HCT116 (cell line): ENCODE data around the gene MSH6. TPM values are rescaled to one million over a fixed set of nuclear protein-coding genes. Genes with fewer than 3 reads are reported as not detected.

ENCODE experiments used
- ATAC-seq: fragments of 200-7000 bp; cut with Tn5 transposase; 2 replicates; pipeline ENCODE4 v1.9.1; 2020; ENCODE audit warnings: mild to moderate bottlenecking, moderate library complexity
- BruUV-seq: library from RNA; stranded (reverse); fragments of 400-500 nt; replicated peaks from 2 replicates; lab custom pipeline; 2021; lab: Mats Ljungman, UMichigan
- CTCF ChIA-PET: fragments of 300-600 bp; sonication (Branson Sonifier 250); formaldehyde crosslinking; loops from one replicate; lab custom pipeline; 2021; ENCODE audit warnings: antibody characterized with exemption; lab: Charles Lee
- POLR2A ChIA-PET: fragments of 300-600, 350-600 bp; sonication (Branson Sonifier 250); formaldehyde crosslinking; loops from one replicate; lab custom pipeline; 2021; ENCODE audit warnings: antibody characterized with exemption; lab: Charles Lee
- RAD21 ChIA-PET, 2 experiments: fragments of 300-600 bp; sonication (Branson Sonifier 250); formaldehyde crosslinking; loops; one replicate each; lab custom pipeline; 2023; ENCODE audit warnings: low total read pairs in 2 of 2; ENCODE audit not compliant: uncharacterized antibody in 2 of 2, unreplicated experiment in 2 of 2, low non-redundant PET in 1 of 2; lab: Charles Lee
- DNase-seq: peaks from one replicate; pipeline ENCODE4 v3.0.0-alpha.2; 2010; ENCODE audit warnings: low read depth, low spot score
- H2AFZ ChIP-seq: fragments of 200-600 bp; shearing (Covaris generic), sonication (generic); 2 replicates; pipeline ENCODE4 v1.6.1; 2017; ENCODE audit warnings: low read depth, mixed run types, mixed read lengths, antibody characterized with exemption, low read length; ENCODE audit not compliant: poor library complexity, severe bottlenecking
- H3K27ac ChIP-seq: 2 replicates; pipeline ENCODE4 v1.5.1; 2012; ENCODE audit warnings: low read depth, low read length
- H3K27me3 ChIP-seq: fragments of 200-600 bp; sonication (generic); 2 replicates; pipeline ENCODE4 v1.6.1; 2016; ENCODE audit warnings: mixed run types, low read length, mixed read lengths; ENCODE audit not compliant: insufficient read depth
- H3K36me3 ChIP-seq, 2 experiments: fragments of 200-500 bp in 1 of 2; fragments of 200-600 bp in 1 of 2; sonication (Bioruptor generic) in 1 of 2; sonication (generic) in 1 of 2; 2 replicates each; pipeline versions ENCODE4 v1.5.1 to v1.6.1; 2014 to 2016; ENCODE audit warnings: low read length in 2 of 2, inconsistent platforms in 1 of 2, mixed read lengths in 1 of 2, mixed run types in 1 of 2; ENCODE audit not compliant: insufficient read depth in 2 of 2, control insufficient read depth in 1 of 2
- H3K4me1 ChIP-seq, 2 experiments: fragments of 200-600 bp in 1 of 2; sonication (generic) in 1 of 2; 2 replicates each; pipeline versions ENCODE4 v1.5.1 to v1.6.1; 2012 to 2017; ENCODE audit warnings: low read length in 2 of 2, inconsistent platforms in 1 of 2, mild to moderate bottlenecking in 1 of 2, mixed read lengths in 1 of 2, mixed run types in 1 of 2, moderate library complexity in 1 of 2; ENCODE audit not compliant: insufficient read depth in 2 of 2, control insufficient read depth in 1 of 2
- H3K4me2 ChIP-seq: fragments of 200-600 bp; sonication (generic); 2 replicates; pipeline ENCODE4 v1.6.1; 2017; ENCODE audit warnings: mixed run types, low read length, mixed read lengths
- H3K4me3 ChIP-seq, 2 experiments: fragments of 200-600 bp in 1 of 2; sonication (generic) in 1 of 2; replicated peaks in 1 of 2; 2 replicates each; pipeline ENCODE4 v1.5.1; 2011 to 2016; ENCODE audit warnings: low read length in 2 of 2, control low read depth in 1 of 2, low read depth in 1 of 2, mild to moderate bottlenecking in 1 of 2, mixed read lengths in 1 of 2, mixed run types in 1 of 2
- H3K79me2 ChIP-seq: fragments of 200-600 bp; sonication (generic); 2 replicates; pipeline ENCODE4 v1.6.1; 2017; ENCODE audit warnings: mild to moderate bottlenecking, mixed run types, low read length, moderate library complexity, mixed read lengths; ENCODE audit not compliant: insufficient read depth
- H3K9ac ChIP-seq: fragments of 200-600 bp; sonication (generic); 2 replicates; pipeline ENCODE4 v1.6.1; 2016; ENCODE audit warnings: low read length, mixed read lengths
- H3K9me2 ChIP-seq: fragments of 200-600 bp; sonication (generic), shearing (Covaris generic); 2 replicates; pipeline ENCODE4 v1.6.1; 2017; ENCODE audit warnings: mixed run types, mild to moderate bottlenecking, moderate library complexity; ENCODE audit not compliant: insufficient read depth
- H3K9me3 ChIP-seq, 2 experiments: fragments of 200-500 bp in 1 of 2; fragments of 200-600 bp in 1 of 2; sonication (Bioruptor generic) in 1 of 2; sonication (generic) in 1 of 2; 2 replicates each; pipeline ENCODE4 v1.6.1; 2014 to 2017; ENCODE audit warnings: low read length in 2 of 2, mixed read lengths in 2 of 2, inconsistent platforms in 1 of 2, low read depth in 1 of 2, mild to moderate bottlenecking in 1 of 2, mixed run types in 1 of 2, moderate library complexity in 1 of 2; ENCODE audit not compliant: control insufficient read depth in 1 of 2, insufficient read depth in 1 of 2
- H4K20me1 ChIP-seq: fragments of 200-600 bp; sonication (generic), shearing (Covaris generic); 2 replicates; pipeline ENCODE4 v1.6.1; 2017; ENCODE audit warnings: mixed run types, mild to moderate bottlenecking, moderate library complexity; ENCODE audit not compliant: insufficient read depth
- ATF3 ChIP-seq: IDR thresholded peaks from 2 replicates; pipeline ENCODE4 v1.6.1; 2012
- CBX3 ChIP-seq: IDR thresholded peaks from 2 replicates; pipeline ENCODE4 v1.6.1; 2012; ENCODE audit warnings: low read depth
- EGR1 ChIP-seq: IDR thresholded peaks from 2 replicates; pipeline ENCODE4 v1.6.1; 2012; ENCODE audit warnings: low read depth
- EZH2 ChIP-seq: fragments of 200-600 bp; sonication (generic); IDR thresholded peaks from 2 replicates; pipeline ENCODE4 v1.6.1; 2017; ENCODE audit warnings: antibody characterized with exemption, mixed run types
- JUND ChIP-seq: IDR thresholded peaks from 2 replicates; pipeline ENCODE4 v1.6.1; 2012
- POLR2A ChIP-seq: IDR thresholded peaks from 2 replicates; pipeline ENCODE4 v1.7.0; 2011; ENCODE audit warnings: borderline replicate concordance; ENCODE audit not compliant: insufficient read depth, insufficient read length; ENCODE audit errors: extremely low read depth
- RAD21 ChIP-seq: IDR thresholded peaks from 2 replicates; pipeline ENCODE4 v1.6.1; 2012; ENCODE audit warnings: low read depth, mild to moderate bottlenecking
- SIN3A ChIP-seq: IDR thresholded peaks from 2 replicates; pipeline ENCODE4 v1.6.1; 2012; ENCODE audit warnings: low read depth
- SP1 ChIP-seq: IDR thresholded peaks from 2 replicates; pipeline ENCODE4 v1.6.1; 2012; ENCODE audit warnings: low read depth
- SRF ChIP-seq: IDR thresholded peaks from 2 replicates; pipeline ENCODE4 v1.6.1; 2012; ENCODE audit warnings: low read depth
- ZFX ChIP-seq: fragments of 450-650 bp; IDR thresholded peaks from 2 replicates; pipeline ENCODE4 v1.6.1; 2017
- intact Hi-C: fragments of 100-400 bp; cut with micrococcal nuclease; formaldehyde crosslinking; loops from 2 replicates; pipeline ENCODE4 v1.10.0; 2022
- total RNA-seq: library from RNA; stranded (reverse); gene quantifications from one replicate; pipeline ENCODE4 v1.2.1, GENCODE V29; 2021; ENCODE audit not compliant: unreplicated experiment

The MSH6 gene
- total RNA-seq, 1 experiment from 2014 or later: 71.2 TPM

GRCh38 chr2:47779426-47779790 lies 3.5 kb upstream of the MSH6 start:
- H3K4me2 ChIP-seq: no peak overlapping the region
- RAD21 ChIA-PET: no interaction called here
- POLR2A ChIA-PET: no interaction called here
- H2AFZ ChIP-seq: no peak overlapping the region
- H3K4me3 ChIP-seq: no peak overlapping the region
- H3K27ac ChIP-seq: no peak overlapping the region
- no peaks in the 10 kb centered on the region for H3K9me3 ChIP-seq
- peaks cover 6 to 15% of the 10 kb centered on the region in 2 experiments; a peak in 3 of 4 replicates for H3K4me1 ChIP-seq
- H3K27me3 ChIP-seq: no peaks in the 10 kb centered on the region
- no peaks in the 10 kb centered on the region for H3K36me3 ChIP-seq
- intact Hi-C loops: no loop called here
- ATAC-seq (no peak), DNase-seq (no peak)
- BruUV-seq: no TSS peak
- H4K20me1 ChIP-seq: peaks cover 4% of the 10 kb centered on the region; the same call in 1 of the 2 replicates
- TF ChIP-seq EGR1: no peak
- no peak for TF ChIP-seq EZH2
- TF ChIP-seq CBX3: no peak
- TF ChIP-seq SIN3A: no peak
- no peak for TF ChIP-seq RAD21
- TF ChIP-seq JUND: no peak
- peaks cover 6% of the 10 kb centered on the region for H3K79me2 ChIP-seq
- no peak overlapping the region for H3K9ac ChIP-seq
- CTCF ChIA-PET: interaction anchor here (1.3 to 2.1 kb wide), 2 partner anchors 12 to 342 kb away, joined by 4 to 5 read pairs; no protein-coding TSS in a partner anchor
- no peaks in the 10 kb centered on the region for H3K9me2 ChIP-seq

DNA sequence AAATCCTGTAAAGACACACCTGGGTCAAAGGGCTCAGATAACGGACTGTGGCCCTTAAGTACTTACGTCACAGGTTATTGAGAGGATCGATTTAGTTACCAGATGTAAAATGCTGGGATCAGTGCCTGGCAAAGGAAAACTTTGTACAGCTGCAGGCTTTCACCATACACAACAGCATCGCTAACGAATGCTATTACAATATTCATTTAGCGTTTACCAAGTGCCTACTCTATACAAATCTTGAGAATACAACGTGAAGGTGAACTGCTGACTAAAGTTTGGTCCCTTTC lies 619 bp upstream of the MSH6 start:
- POLR2A ChIA-PET: interaction anchor here (0.8 kb wide), 2 partner anchors 8 to 11 kb away, joined by 4 to 5 read pairs; no protein-coding TSS in a partner anchor
- DNase-seq: no peak
- peak overlapping the region; percentile 97 for H3K27ac ChIP-seq
- peak overlapping the region; percentile 98 for H3K9ac ChIP-seq
- H3K4me2 ChIP-seq: peak overlapping the region; percentile 96
- RAD21 ChIA-PET: no interaction called here
- intact Hi-C loops: loop anchor here (5.0 kb wide), 1 partner anchor 325 kb away; no protein-coding TSS in a partner anchor
- H3K9me3 ChIP-seq: no peaks in the 10 kb centered on the region
- no peaks in the 10 kb centered on the region for H3K36me3 ChIP-seq
- TSS peak; percentile 89 for BruUV-seq
- H3K4me3 ChIP-seq: peak overlapping the region; percentile 48 to 90
- H3K79me2 ChIP-seq: peaks cover 36% of the 10 kb centered on the region
- H4K20me1 ChIP-seq: peaks cover 25% of the 10 kb centered on the region; the same call in 1 of the 2 replicates
- no peak for ATAC-seq
- H3K27me3 ChIP-seq: no peaks in the 10 kb centered on the region
- H3K4me1 ChIP-seq: peaks cover 6 to 25% of the 10 kb centered on the region in 2 experiments; a peak in 3 of 4 replicates
- H3K9me2 ChIP-seq: no peaks in the 10 kb centered on the region
- TF ChIP-seq POLR2A (no peak), RAD21 (no peak), SP1 (no peak), SRF (no peak), ATF3 (no peak), ZFX (no peak)
- TF ChIP-seq, all 23 proteins: peak for 0
- CTCF ChIA-PET: no interaction called here
- H2AFZ ChIP-seq: peak overlapping the region; percentile 71
